HK-2 (cell line): ENCODE results near the gene PCDHA11.
"Not testable (repeated sequence)": the region's sequence is repeated elsewhere in the genome, so short reads cannot be mapped to it uniquely, and the experiment has no call there.

Experiments used
- DNase-seq: peaks from one replicate; pipeline ENCODE4 v3.0.0-alpha.2; 2018; ENCODE audit not compliant: unreplicated experiment

Gene PCDHA11

DNA sequence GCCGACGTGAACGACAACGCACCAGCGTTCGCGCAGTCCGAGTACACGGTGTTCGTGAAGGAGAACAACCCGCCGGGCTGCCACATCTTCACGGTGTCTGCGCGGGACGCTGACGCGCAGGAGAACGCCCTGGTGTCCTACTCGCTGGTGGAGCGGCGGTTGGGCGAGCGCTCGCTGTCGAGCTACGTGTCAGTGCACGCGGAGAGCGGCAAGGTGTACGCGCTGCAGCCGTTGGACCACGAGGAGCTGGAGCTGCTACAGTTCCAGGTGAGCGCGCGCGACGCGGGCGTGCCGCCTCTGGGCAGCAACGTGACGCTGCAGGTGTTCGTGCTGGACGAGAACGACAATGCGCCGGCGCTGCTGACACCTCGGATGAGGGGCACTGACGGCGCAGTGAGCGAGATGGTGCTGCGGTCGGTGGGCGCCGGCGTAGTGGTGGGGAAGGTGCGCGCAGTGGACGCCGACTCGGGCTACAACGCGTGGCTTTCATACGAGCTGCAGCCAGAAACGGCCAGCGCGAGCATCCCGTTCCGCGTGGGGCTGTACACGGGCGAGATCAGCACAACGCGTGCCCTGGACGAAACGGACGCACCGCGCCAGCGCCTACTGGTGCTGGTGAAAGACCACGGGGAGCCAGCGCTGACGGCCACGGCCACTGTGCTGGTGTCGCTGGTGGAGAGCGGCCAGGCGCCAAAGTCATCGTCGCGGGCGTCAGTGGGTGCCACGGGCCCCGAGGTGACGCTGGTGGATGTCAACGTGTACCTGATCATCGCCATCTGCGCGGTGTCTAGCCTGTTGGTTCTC, 18.7 kb upstream of the PCDHA11 start:
- not testable (repeated sequence) for DNase-seq

DNA sequence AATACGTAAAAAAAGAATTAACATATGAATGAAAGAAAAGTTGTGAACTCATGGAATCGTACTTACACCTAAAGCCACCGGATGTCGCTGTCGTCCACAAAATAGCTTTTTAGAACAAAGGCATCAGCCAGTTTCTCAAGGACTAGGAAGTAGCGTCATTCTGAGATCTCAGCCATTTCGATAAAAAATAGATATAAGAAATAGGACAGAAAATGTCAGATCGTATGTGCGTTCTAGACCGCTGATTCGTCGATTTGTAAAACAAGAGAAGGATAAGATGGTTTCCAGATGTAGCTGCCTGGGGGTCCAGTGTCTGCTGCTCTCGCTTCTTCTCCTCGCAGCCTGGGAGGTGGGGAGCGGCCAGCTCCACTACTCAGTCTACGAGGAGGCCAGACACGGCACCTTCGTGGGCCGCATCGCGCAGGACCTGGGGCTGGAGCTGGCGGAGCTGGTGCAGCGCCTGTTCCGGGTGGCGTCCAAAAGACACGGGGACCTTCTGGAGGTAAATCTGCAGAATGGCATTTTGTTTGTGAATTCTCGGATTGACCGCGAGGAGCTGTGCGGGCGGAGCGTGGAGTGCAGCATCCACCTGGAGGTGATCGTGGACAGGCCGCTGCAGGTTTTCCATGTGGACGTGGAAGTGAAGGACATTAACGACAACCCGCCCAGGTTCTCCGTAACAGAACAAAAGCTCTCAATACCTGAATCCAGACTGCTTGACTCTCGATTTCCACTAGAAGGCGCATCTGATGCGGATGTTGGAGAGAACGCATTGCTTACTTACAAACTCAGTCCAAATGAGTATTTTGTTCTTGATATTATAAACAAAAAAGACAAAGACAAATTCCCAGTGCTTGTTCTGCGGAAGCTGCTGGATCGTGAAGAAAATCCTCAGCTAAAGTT, 12.7 kb upstream of the PCDHA11 start, which contains the start of gene PCDHA10:
TSS of gene PCDHA10 (plus strand) at position 126 of the 903 bp plus-strand sequence. CDS start at position 278, 152 bp downstream.
- DNase-seq = no peak

DNA sequence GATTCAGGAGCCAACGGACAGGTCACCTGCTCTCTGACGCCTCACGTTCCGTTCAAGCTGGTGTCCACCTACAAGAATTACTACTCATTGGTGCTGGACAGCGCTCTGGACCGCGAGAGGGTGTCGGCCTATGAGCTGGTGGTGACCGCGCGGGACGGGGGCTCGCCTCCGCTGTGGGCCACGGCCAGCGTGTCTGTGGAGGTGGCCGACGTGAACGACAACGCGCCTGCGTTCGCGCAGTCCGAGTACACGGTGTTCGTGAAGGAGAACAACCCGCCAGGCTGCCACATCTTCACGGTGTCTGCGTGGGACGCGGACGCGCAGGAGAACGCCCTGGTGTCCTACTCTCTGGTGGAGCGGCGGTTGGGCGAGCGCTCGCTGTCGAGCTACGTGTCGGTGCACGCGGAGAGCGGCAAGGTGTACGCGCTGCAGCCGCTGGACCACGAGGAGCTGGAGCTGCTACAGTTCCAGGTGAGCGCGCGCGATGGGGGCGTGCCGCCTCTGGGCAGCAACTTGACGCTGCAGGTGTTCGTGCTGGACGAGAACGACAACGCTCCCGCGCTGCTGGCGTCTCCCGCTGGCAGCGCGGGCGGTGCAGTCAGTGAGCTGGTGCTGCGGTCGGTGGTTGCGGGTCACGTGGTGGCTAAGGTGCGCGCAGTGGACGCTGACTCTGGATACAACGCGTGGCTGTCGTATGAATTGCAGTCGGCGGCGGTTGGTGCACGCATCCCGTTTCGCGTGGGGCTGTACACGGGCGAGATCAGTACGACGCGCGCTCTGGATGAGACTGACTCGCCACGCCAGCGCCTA, 11.4 kb upstream of the PCDHA11 start:
- DNase-seq = no peak

DNA sequence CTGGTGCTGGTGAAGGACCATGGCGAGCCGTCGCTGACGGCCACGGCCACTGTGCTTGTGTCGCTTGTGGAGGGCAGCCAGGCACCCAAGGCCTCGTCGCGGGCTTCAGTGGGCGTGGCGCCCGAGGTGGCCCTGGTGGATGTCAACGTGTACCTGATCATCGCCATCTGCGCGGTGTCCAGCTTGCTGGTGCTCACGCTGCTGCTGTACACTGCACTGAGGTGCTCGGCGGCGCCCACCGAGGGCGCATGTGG, 10.8 kb upstream of the PCDHA11 start:
- no peak for DNase-seq

DNA sequence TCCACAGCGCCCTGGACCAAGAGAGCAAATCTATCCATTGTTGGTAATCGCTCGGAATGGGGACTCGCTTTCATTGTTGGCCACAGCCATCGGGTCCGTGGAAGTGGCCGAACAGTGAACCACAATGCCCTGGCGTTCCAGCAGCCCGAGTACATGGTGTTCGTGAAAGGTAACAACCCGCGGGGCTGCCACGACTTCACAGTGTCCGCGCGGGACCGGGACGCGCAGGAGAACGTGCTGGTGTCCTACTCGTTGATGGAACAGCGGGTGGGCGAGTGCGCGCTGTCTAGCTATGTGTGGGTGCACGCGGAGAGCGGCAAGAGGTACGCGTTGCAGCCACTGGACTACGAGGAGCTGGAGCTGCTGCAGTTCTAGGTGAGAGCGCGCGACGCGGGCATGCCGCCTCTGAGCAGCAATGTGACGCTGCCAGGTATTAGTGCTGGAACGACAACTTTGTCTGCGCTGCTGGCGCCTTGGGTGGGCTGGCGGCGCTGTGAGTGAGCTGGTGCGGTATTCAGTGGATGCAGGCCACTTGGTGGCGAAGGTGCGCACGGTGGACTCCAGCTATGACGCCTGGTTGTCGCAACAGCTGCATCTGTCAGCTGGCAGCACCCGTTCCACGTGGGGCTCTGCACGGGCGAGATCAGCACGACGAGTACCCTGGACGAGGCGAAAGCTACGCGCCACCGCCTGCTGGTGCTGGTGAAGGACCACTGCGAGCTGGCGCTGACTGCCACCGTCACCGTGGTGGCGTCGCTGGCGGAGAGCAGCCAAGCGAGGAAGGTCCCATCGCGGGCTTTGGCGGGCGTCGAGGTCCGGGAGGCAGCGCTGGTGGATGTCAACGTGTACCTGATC, 6.1 kb upstream of the PCDHA11 start:
- DNase-seq = no peak

DNA sequence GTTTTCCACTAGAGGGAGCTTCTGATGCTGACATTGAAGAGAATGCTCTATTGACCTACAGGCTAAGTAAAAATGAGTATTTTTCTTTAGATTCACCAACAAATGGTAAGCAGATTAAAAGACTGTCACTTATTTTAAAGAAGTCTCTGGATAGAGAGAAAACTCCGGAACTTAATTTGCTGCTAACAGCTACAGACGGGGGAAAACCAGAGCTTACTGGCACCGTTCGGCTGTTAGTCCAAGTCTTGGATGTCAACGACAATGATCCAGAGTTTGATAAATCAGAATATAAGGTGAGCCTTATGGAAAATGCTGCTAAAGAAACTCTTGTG, 764 bp downstream of the PCDHA11 start:
- DNase-seq = no peak

DNA sequence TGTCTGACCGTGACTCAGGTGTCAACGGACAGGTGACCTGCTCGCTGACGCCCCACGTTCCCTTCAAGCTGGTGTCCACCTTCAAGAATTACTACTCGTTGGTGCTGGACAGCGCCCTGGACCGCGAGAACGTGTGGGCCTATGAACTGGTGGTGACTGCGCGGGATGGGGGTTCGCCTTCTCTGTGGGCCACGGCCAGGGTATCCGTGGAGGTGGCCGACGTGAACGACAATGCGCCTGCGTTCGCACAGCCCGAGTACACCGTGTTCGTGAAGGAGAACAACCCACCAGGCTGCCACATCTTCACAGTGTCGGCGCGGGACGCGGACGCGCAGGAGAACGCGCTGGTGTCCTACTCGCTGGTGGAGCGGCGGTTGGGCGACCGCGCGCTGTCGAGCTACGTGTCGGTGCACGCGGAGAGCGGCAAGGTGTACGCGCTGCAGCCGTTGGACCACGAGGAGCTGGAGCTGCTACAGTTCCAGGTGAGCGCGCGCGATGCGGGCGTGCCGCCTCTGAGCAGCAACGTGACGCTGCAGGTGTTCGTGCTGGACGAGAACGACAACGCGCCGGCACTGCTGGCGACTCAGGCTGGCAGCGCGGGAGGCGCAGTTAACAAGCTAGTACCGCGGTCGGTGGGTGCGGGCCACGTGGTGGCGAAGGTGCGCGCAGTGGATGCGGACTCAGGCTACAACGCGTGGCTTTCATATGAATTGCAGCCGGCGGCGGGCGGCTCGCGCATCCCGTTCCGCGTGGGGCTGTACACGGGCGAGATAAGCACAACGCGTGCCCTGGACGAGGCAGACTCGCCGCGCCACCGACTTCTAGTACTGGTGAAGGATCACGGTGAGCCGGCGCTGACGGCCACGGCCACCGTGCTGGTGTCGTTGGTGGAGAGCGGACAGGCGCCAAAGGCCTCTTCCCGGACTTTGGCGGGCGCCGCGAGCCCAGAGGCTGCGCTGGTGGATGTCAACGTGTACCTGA, 1.8 kb downstream of the PCDHA11 start:
- no peak for DNase-seq

DNA sequence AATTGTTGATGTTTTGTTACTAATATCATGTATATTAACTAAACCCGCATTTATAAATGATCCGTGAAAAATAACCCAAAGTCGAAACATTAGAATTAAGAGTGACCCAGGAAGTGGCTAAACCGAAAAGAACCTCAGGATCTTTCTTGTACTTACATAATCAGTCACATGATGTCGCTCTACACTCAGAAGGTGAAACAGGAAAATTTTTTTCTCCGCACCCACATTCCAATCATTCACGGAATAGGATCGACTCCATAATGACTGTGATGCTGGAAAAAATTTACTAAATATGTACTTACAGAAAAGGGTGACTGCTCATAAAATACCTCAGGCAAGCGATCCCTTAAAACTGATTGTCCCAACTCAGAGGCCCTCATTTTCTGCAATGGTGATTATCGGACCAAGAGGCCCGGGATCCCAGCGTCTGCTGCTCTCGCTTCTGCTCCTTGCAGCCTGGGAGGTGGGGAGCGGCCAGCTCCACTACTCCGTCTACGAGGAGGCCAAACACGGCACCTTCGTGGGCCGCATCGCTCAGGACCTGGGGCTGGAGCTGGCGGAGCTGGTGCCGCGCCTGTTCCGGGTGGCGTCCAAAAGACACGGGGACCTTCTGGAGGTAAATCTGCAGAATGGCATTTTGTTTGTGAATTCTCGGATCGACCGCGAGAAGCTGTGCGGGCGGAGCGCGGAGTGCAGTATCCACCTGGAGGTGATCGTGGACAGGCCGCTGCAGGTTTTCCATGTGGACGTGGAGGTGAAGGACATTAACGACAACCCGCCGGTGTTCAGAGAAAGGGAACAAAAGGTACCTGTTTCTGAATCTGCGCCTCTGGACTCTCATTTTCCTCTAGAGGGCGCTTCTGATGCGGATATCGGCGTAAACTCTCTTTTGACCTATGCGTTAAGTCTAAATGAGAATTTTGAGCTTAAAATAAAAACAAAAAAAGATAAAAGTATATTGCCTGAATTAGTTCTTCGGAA, 6.6 kb downstream of the PCDHA11 start, which contains the start of gene PCDHA12:
TSS of gene PCDHA12 (plus strand) at position 224 of the 981 bp plus-strand sequence. CDS start at position 389, 165 bp downstream.
- DNase-seq = no peak

DNA sequence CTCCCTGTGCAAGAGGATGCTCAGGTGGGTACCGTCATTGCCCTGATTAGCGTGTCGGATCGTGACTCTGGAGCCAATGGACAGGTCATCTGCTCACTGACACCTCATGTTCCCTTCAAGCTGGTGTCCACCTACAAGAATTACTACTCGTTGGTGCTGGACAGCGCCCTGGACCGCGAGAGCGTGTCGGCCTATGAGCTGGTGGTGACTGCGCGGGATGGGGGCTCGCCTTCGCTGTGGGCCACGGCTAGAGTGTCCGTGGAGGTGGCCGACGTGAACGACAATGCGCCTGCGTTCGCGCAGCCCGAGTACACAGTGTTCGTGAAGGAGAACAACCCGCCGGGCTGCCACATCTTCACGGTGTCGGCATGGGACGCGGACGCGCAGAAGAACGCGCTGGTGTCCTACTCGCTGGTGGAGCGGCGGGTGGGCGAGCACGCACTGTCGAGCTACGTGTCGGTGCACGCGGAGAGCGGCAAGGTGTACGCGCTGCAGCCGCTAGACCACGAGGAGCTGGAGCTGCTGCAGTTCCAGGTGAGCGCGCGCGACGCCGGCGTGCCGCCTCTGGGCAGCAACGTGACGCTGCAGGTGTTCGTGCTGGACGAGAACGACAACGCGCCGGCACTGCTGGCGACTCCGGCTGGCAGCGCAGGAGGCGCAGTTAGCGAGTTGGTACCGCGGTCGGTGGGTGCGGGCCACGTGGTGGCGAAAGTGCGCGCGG, 7.9 kb downstream of the PCDHA11 start:
- DNase-seq = not testable (repeated sequence)

DNA sequence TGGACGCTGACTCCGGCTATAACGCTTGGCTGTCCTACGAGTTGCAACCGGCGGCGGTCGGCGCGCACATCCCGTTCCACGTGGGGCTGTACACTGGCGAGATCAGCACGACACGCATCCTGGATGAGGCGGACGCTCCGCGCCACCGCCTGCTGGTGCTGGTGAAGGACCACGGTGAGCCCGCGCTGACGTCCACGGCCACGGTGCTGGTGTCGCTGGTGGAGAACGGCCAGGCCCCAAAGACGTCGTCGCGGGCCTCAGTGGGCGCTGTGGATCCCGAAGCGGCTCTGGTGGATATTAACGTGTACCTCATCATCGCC, 8.5 kb downstream of the PCDHA11 start:
- no peak for DNase-seq

DNA sequence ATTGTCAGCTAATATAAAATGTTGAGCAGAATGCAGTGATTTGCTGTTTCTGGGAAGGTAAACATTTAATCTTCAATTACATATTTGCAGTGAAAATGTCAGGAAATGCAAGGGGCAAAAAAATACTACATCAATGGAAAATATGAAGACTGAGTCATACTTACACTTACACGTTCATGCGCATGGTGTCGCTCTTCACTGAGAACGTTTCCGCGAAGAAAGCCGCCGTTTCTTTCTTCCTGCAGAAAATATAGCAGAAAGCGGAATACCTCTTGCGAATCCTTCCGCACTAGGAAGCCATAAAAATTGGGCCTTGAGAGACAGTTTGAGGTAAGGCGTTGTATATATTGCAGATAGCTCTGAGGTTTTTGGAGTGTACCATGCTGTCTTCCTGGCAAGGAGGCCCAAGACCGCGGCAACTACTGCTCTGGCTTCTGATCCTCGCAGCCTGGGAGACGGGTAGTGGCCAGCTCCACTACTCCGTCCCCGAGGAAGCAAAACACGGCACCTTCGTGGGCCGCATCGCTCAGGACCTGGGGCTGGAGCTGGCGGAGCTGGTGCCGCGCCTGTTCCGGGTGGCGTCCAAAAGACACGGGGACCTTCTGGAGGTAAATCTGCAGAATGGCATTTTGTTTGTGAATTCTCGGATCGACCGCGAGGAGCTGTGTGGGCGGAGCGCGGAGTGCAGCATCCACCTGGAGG, 13.3 kb downstream of the PCDHA11 start, which contains the start of gene PCDHA13:
TSS of gene PCDHA13 (plus strand) at position 236 of the 702 bp plus-strand sequence. CDS start at position 381, 145 bp downstream.
- DNase-seq = no peak

DNA sequence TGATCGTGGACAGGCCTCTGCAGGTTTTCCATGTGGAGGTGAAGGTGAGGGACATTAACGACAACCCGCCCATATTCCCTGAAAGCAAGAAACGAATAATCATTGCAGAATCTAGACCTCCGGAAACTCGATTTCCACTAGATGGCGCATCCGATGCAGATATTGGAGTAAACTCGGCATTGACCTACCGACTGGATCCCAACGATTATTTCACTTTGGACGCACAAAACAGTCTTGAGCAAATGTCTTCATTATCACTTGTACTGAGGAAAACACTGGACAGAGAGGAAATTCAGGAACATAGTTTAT, 13.8 kb downstream of the PCDHA11 start:
- DNase-seq = no peak

DNA sequence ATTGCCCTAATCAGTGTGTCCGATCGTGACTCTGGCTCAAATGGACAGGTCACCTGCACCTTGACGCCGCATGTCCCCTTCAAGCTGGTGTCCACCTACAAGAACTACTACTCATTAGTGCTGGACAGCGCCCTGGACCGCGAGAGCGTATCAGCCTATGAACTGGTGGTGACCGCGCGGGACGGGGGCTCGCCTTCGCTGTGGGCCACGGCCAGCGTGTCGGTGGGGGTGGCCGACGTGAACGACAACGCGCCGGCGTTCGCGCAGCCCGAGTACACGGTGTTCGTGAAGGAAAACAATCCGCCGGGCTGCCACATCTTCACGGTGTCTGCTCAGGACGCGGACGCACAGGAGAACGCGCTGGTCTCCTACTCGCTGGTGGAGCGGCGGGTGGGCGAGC, 14.6 kb downstream of the PCDHA11 start:
- no peak for DNase-seq

DNA sequence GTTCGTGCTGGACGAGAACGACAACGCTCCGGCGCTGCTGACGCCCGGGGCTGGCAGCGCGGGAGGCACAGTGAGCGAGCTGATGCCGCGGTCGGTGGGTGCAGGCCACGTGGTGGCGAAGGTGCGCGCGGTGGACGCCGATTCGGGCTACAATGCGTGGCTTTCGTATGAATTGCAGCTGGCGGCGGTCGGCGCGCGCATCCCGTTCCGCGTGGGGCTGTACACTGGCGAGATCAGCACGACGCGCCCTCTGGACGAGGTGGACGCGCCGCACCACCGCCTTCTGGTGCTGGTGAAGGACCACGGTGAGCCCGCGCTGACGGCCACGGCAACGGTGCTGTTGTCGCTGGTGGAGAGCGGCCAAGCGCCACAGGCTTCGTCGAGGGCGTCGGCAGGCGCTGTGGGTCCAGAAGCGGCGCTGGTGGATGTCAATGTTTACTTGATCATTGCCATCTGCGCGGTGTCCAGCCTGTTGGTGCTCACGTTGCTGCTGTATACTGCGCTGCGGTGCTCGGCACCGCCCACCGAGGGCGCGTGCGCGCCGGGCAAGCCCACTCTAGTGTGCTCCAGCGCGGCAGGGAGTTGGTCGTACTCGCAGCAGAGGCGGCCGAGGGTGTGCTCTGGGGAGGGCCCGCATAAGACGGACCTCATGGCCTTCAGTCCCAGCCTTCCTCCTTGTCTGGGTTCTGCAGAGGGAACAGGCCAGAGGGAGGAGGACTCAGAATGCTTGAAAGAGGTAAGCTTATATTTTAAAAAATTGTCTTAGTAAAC, 15.4 kb downstream of the PCDHA11 start:
- no peak for DNase-seq

DNA sequence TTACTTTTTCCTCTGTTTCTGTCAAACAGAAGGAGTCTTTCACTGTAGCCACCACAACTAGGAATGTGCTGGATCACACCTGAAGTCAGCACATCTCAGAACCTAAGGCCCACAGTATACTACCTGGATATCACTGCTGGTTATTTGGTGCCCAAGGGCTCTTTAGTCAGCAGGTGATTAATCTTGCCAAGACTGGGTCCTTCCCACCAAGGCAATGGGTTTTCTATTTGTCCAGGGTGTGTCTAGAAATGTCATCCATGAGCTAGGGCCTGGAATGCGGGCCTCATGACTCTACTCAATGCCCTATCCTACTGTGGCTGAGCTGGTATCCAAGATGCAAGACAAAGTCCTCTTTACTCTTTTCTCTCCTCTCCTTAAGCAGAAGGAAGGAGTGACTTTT, 47.6 kb downstream of the PCDHA11 start:
- DNase-seq = no peak
